Lower leg skin (tissue), 4 donors: Measurements from ENCODE around the gene PNCK. TPM values are rescaled to one million over a fixed set of nuclear protein-coding genes. Genes with fewer than 3 reads are reported as not detected.

Experiments used
- DNase-seq, 2 donors: peaks; one replicate each; pipeline ENCODE4 v3.0.0-alpha.2; 2019; ENCODE audit warnings: low spot score in 2 of 2
- H3K4me3 ChIP-seq: fragments of 200-600 bp; sonication (generic); 2 replicates; pipeline ENCODE4 v1.5.1; 2017; ENCODE audit warnings: mild to moderate bottlenecking, low read depth; ENCODE audit not compliant: poor library complexity, severe bottlenecking
- POLR2A ChIP-seq, 2 donors: fragments of 450-650 bp; IDR thresholded peaks; one replicate each; pipeline ENCODE4 v1.6.1; 2016 to 2017; ENCODE audit warnings: antibody characterized with exemption in 2 of 2, mild to moderate bottlenecking in 1 of 2, moderate library complexity in 1 of 2
- WGBS, 2 donors: methylation state at CpG; one replicate each; pipeline ENCODE4 v1.1.5; 2018; 5-methylcytosine and 5-hydroxymethylcytosine counted together
- intact Hi-C: fragments of 100-400 bp; cut with DNase I; formaldehyde crosslinking; loops from one replicate; pipeline ENCODE4 v1.15.0; 2023; ENCODE audit warnings: low total_unique reads
- total RNA-seq, 4 donors: library from RNA; depleted of rRNA; stranded (reverse); fragments of >200 nt; gene quantifications; one replicate each; pipeline ENCODE4 v1.1.0, GENCODE V29; 2016
- TF ChIP-seq, protein P1 (sequence below), 3 donors: fragments of 450-650 bp; IDR thresholded peaks; one replicate each; pipeline ENCODE4 v1.5.1; 2016; ENCODE audit warnings: antibody characterized with exemption in 3 of 3, mild to moderate bottlenecking in 3 of 3, moderate library complexity in 2 of 3

Gene PNCK
- total RNA-seq, 4 donors from 2014 or later = 0.76 to 6.7 (median 2.1) TPM

GRCh38 chrX:153649915-153650782 lies 23.5 kb downstream of the PNCK start:
- DNase-seq = no peak
- no peak for TF ChIP-seq POLR2A (IDR thresholded peaks at IDR 0.05)
- TF ChIP-seq, protein P1, sequence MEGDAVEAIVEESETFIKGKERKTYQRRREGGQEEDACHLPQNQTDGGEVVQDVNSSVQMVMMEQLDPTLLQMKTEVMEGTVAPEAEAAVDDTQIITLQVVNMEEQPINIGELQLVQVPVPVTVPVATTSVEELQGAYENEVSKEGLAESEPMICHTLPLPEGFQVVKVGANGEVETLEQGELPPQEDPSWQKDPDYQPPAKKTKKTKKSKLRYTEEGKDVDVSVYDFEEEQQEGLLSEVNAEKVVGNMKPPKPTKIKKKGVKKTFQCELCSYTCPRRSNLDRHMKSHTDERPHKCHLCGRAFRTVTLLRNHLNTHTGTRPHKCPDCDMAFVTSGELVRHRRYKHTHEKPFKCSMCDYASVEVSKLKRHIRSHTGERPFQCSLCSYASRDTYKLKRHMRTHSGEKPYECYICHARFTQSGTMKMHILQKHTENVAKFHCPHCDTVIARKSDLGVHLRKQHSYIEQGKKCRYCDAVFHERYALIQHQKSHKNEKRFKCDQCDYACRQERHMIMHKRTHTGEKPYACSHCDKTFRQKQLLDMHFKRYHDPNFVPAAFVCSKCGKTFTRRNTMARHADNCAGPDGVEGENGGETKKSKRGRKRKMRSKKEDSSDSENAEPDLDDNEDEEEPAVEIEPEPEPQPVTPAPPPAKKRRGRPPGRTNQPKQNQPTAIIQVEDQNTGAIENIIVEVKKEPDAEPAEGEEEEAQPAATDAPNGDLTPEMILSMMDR (IDR thresholded peaks at IDR 0.05) = no peak
- intact Hi-C loops = no loop called here
- H3K4me3 ChIP-seq = no peak overlapping the region
- 60 to 79% methylated on average over 16 to 41 of the region's 41 CpGs for WGBS, 2 donors

DNA sequence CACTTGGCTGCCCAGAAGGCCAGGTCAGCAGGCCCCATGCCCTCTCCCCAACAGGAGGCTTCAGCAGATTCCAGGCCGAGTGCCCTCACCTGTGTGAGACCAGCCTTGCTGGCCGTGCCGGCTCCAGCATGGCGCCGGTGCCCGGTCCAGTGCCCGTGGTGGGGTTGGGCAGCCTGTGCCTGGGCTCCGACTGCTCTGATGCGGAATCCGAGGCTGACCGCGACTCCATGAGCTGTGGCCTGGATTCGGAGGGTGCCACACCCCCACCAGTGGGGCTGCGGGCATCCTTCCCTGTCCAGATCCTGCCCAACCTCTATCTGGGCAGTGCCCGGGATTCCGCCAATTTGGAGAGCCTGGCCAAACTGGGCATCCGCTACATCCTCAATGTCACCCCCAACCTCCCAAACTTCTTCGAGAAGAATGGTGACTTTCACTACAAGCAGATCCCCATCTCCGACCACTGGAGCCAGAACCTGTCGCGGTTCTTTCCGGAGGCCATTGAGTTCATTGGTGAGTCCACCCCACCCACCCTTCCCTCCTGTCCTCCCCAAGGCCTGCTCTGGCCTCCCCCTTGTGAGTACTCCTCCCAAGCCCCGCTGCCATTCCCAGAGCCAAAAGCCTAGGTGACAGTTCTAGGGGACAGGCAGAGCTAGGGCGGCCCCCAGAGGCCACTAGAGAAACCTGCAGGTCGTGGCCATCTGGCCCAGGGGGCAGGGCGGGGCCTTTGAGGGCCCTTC lies 24.3 kb downstream of the PNCK start:
- DNase-seq = no peak
- TF ChIP-seq, protein P1 (IDR thresholded peaks at IDR 0.05) = no peak
- TF ChIP-seq POLR2A (IDR thresholded peaks at IDR 0.05) = no peak
- WGBS, 2 donors = 74 to 85% methylated on average over 5 to 25 of the region's 26 CpGs
- intact Hi-C loops = no loop called here
- no peak overlapping the region for H3K4me3 ChIP-seq

DNA sequence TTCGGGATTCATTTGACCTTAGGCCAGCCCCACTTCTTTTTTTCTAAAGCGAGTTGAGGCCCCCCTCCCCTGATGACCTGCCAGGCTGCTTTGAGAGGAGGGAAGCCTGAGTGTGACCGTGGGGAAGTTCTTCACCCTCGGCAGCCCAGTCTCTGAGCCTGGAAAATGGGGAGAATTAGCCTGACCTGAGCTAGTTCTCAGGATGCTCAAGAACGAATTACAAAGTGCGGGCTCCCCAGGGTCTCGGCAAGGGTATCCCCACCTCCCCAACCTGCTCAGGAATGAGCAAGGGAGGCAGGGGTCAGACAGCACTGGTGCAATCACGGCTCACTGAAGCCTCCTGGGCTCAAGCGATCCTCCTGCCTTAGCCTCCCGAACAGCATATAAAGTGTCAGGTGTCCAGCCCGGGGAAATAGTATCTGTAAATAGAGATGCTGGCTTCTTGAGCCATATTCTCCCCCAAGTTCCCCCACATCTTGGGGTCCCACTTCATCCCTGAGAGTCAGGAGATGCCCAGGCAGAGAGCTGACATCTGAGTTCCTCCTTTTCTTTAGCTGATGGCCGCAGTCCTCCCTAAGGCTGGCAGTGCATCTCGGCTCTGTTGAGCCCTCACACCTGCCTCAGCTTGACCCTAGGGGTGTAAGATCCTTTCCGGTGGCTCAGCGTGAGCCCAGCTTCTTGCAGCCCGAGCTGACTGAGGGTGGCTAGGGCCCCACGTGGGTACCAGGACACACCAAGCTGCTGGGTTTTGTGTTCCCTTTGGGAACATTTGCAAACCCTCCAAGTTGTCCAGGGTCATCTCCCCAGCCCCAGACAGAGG lies 25.0 kb downstream of the PNCK start:
- no peak overlapping the region for H3K4me3 ChIP-seq
- 88 to 100% methylated on average over 2 to 17 of the region's 17 CpGs for WGBS, 2 donors
- peak in 1 of 2 donors; percentile 64 for DNase-seq
- TF ChIP-seq, protein P1 (IDR thresholded peaks at IDR 0.05) = no peak
- no peak for TF ChIP-seq POLR2A (IDR thresholded peaks at IDR 0.05)
- intact Hi-C loops = no loop called here

DNA sequence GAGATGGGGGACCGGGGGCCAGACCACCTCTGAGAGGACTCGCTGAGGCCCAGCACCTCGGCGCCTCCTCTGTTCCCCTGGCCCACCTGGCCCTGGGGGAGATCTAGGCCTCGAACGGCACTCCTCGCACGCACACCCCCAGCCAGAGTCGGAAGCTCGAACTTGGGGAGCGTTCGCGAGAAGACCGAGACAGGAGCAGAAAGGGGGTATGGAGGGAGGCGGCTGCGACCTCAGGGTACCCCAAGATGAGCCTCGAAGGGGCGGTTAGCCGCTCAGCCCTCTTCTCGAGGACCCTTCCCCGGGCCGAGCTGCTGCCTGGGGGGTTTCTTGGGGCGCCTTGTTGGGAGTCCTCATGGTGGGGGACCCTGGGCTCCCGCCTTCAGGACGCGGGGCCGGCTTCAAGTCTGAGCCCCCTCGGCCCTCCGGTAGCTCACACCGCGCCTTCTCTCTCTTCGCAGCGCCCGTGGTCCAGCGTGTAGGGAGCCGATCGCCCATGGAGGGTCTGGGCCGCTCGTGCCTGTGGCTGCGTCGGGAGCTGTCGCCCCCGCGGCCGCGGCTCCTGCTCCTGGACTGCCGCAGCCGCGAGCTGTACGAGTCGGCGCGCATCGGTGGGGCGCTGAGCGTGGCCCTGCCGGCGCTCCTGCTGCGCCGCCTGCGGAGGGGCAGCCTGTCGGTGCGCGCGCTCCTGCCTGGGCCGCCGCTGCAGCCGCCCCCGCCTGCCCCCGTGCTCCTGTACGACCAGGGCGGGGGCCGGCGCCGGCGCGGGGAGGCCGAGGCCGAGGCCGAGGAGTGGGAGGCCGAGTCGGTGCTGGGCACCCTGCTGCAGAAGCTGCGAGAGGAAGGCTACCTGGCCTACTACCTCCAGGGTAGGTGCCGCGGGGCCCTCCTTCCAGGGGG lies 25.9 kb downstream of the PNCK start:
- 60% methylated on average over 45 of the region's 85 CpGs; no CpG with 5 or more reads in 1 of the 2 donors for WGBS, 2 donors
- no peak overlapping the region for H3K4me3 ChIP-seq
- TF ChIP-seq, protein P1 (IDR thresholded peaks at IDR 0.05) = no peak
- no peak for TF ChIP-seq POLR2A (IDR thresholded peaks at IDR 0.05)
- intact Hi-C loops = no loop called here
- peak in 1 of 2 donors; percentile 83 for DNase-seq
